H1 (cell line): ENCODE measurements around the gene C1orf87. TPM values are rescaled to one million over a fixed set of nuclear protein-coding genes. Genes with fewer than 3 reads are reported as not detected.

Experiments used
- CTCF ChIA-PET: fragments of 300-600 bp; sonication (Branson Sonifier 250); formaldehyde crosslinking; loops from one replicate; lab custom pipeline; 2021; ENCODE audit not compliant: partially characterized antibody; lab: Charles Lee
- POLR2A ChIA-PET: fragments of 300-600 bp; sonication (Branson Sonifier 250); formaldehyde crosslinking; loops from one replicate; lab custom pipeline; 2021; ENCODE audit warnings: inconsistent platforms; ENCODE audit not compliant: partially characterized antibody; lab: Charles Lee
- DNase-seq, 2 experiments: peaks; one replicate each; pipeline versions ENCODE4 v3.0.0 to v3.0.0-alpha.2; 2010 to 2022; ENCODE audit warnings: low spot score in 2 of 2, low read depth in 1 of 2, mixed read lengths in 1 of 2
- FAIRE-seq: peaks from 2 replicates; lab custom pipeline; 2011; peaks lifted over from hg19 to GRCh38; lab: Jason Lieb, UNC
- H2AFZ ChIP-seq: 2 replicates; pipeline ENCODE4 v1.8.1; 2012; ENCODE audit warnings: low read length, inconsistent platforms
- H2AK5ac ChIP-seq: 2 replicates; pipeline ENCODE4 v1.6.1; 2013; ENCODE audit warnings: low read depth, low read length
- H2BK120ac ChIP-seq: replicated peaks from 2 replicates; pipeline ENCODE3; 2013; ENCODE audit warnings: low read depth, low read length, inconsistent platforms
- H2BK12ac ChIP-seq: 2 replicates; pipeline ENCODE4 v1.6.1; 2013; ENCODE audit warnings: low read depth, low read length
- H2BK15ac ChIP-seq: 2 replicates; pipeline ENCODE4 v1.6.1; 2013; ENCODE audit warnings: low read length
- H2BK20ac ChIP-seq: 2 replicates; pipeline ENCODE4 v1.6.1; 2013; ENCODE audit warnings: low read length
- H2BK5ac ChIP-seq: 2 replicates; pipeline ENCODE4 v1.6.1; 2013; ENCODE audit warnings: low read depth, low read length
- H3K14ac ChIP-seq: 2 replicates; pipeline ENCODE4 v1.6.1; 2013; ENCODE audit warnings: inconsistent platforms; ENCODE audit not compliant: insufficient read length
- H3K18ac ChIP-seq: 2 replicates; pipeline ENCODE4 v1.6.1; 2013; ENCODE audit warnings: low read length; ENCODE audit errors: extremely low read depth
- H3K23ac ChIP-seq: 2 replicates; pipeline ENCODE4 v1.6.1; 2013; ENCODE audit warnings: inconsistent platforms; ENCODE audit not compliant: insufficient read length
- H3K23me2 ChIP-seq: 2 replicates; pipeline ENCODE4 v1.6.1; 2013; ENCODE audit warnings: low read depth, low read length
- H3K27ac ChIP-seq: 2 replicates; pipeline ENCODE4 v1.6.1; 2011; ENCODE audit warnings: low read depth, low read length, inconsistent platforms
- H3K27me3 ChIP-seq, 4 experiments: replicated peaks in 1 of 4; 1 replicate in 1 of 4; 2 replicates in 3 of 4; pipeline versions ENCODE4 v1.6.1 to v1.8.1; 2011 to 2013; ENCODE audit warnings: low read length in 3 of 4, mild to moderate bottlenecking in 3 of 4, inconsistent platforms in 2 of 4, mixed read lengths in 2 of 4, moderate library complexity in 1 of 4; ENCODE audit not compliant: control insufficient read depth in 3 of 4, insufficient read depth in 3 of 4; ENCODE audit errors: extremely low read depth in 1 of 4
- H3K36me3 ChIP-seq, 4 experiments: 2 replicates each; pipeline versions ENCODE4 v1.6.1 to v1.8.1; 2011 to 2013; ENCODE audit warnings: mild to moderate bottlenecking in 4 of 4, low read length in 3 of 4, moderate library complexity in 2 of 4, control low read depth in 1 of 4, inconsistent platforms in 1 of 4; ENCODE audit not compliant: insufficient read depth in 4 of 4, control insufficient read depth in 2 of 4
- H3K4ac ChIP-seq: replicated peaks from 2 replicates; pipeline ENCODE3; 2013; ENCODE audit warnings: low read length, low read depth, mixed read lengths, inconsistent platforms; ENCODE audit not compliant: insufficient read length
- H3K4me1 ChIP-seq, 4 experiments: replicated peaks in 1 of 4; 1 replicate in 1 of 4; 2 replicates in 3 of 4; pipeline versions ENCODE4 v1.6.1 to v1.8.1; 2011 to 2013; ENCODE audit warnings: low read length in 3 of 4, inconsistent platforms in 2 of 4, mixed read lengths in 1 of 4; ENCODE audit not compliant: insufficient read depth in 4 of 4, control insufficient read depth in 3 of 4
- H3K4me2 ChIP-seq, 2 experiments: 2 replicates each; pipeline versions ENCODE4 v1.6.1 to v1.8.1; 2011 to 2013; ENCODE audit warnings: low read depth in 2 of 2, low read length in 2 of 2, control low read depth in 1 of 2, inconsistent platforms in 1 of 2, mild to moderate bottlenecking in 1 of 2; ENCODE audit not compliant: insufficient read depth in 1 of 2
- H3K4me3 ChIP-seq, 4 experiments: fragments of 200-600, 300-600 bp in 1 of 4; sonication (generic), shearing (Covaris generic), sonication (Bioruptor Twin) in 1 of 4; 2 replicates each; pipeline versions ENCODE4 v1.5.1 to v1.8.1; 2011 to 2016; ENCODE audit warnings: low read length in 4 of 4, low read depth in 3 of 4, control low read depth in 2 of 4, inconsistent platforms in 2 of 4, mild to moderate bottlenecking in 2 of 4, mixed read lengths in 1 of 4, moderate library complexity in 1 of 4; ENCODE audit not compliant: insufficient read depth in 2 of 4; ENCODE audit errors: extremely low read depth in 1 of 4
- H3K56ac ChIP-seq: replicated peaks from 2 replicates; pipeline ENCODE3; 2013; ENCODE audit warnings: low read depth, mild to moderate bottlenecking, mixed read lengths, low read length, inconsistent platforms; ENCODE audit not compliant: insufficient read length
- H3K79me1 ChIP-seq: 2 replicates; pipeline ENCODE4 v1.6.1; 2013; ENCODE audit warnings: low read depth, low read length, control low read depth
- H3K79me2 ChIP-seq, 2 experiments: 2 replicates each; pipeline versions ENCODE4 v1.6.1 to v1.8.1; 2012 to 2013; ENCODE audit warnings: low read length in 2 of 2, mild to moderate bottlenecking in 2 of 2, inconsistent platforms in 1 of 2; ENCODE audit not compliant: insufficient read depth in 2 of 2, control insufficient read depth in 1 of 2
- H3K9ac ChIP-seq, 4 experiments: replicated peaks in 1 of 4; 1 replicate in 1 of 4; 2 replicates in 3 of 4; pipeline versions ENCODE4 v1.6.1 to v1.8.1; 2011 to 2013; ENCODE audit warnings: low read depth in 3 of 4, low read length in 3 of 4, control low read depth in 2 of 4, mild to moderate bottlenecking in 2 of 4, moderate library complexity in 2 of 4, inconsistent platforms in 1 of 4; ENCODE audit errors: extremely low read depth in 1 of 4
- H3K9me3 ChIP-seq, 2 experiments: 2 replicates each; pipeline versions ENCODE4 v1.6.1 to v1.8.1; 2012 to 2013; ENCODE audit warnings: mild to moderate bottlenecking in 2 of 2, moderate library complexity in 2 of 2, control low read depth in 1 of 2, inconsistent platforms in 1 of 2, low read depth in 1 of 2, low read length in 1 of 2, mixed read lengths in 1 of 2; ENCODE audit not compliant: insufficient read depth in 2 of 2
- H4K20me1 ChIP-seq, 2 experiments: replicated peaks in 1 of 2; 2 replicates each; pipeline versions ENCODE3 to v1.8.1; 2011 to 2013; ENCODE audit warnings: inconsistent platforms in 2 of 2, low read length in 2 of 2, mild to moderate bottlenecking in 1 of 2; ENCODE audit not compliant: insufficient read depth in 2 of 2, control insufficient read depth in 1 of 2
- H4K5ac ChIP-seq: 2 replicates; pipeline ENCODE4 v1.6.1; 2013; ENCODE audit warnings: low read length, low read depth, mixed read lengths, inconsistent platforms; ENCODE audit not compliant: insufficient read length
- H4K8ac ChIP-seq: 2 replicates; pipeline ENCODE4 v1.8.0; 2013; ENCODE audit warnings: mild to moderate bottlenecking, moderate library complexity, low read length, inconsistent platforms; ENCODE audit not compliant: insufficient read depth; ENCODE audit errors: extremely low read depth
- H4K91ac ChIP-seq: replicated peaks from 2 replicates; pipeline ENCODE3; 2013; ENCODE audit warnings: low read length, mixed read lengths, inconsistent platforms; ENCODE audit not compliant: insufficient read length
- BACH1 ChIP-seq: IDR thresholded peaks from 2 replicates; pipeline ENCODE4 v1.6.1; 2012; ENCODE audit warnings: low read length, improper control_type of control experiment
- CBX8 ChIP-seq: fragments of 300-800, 300-1000 bp; sonication (generic); IDR thresholded peaks from 2 replicates; pipeline ENCODE4 v1.7.1; 2016; ENCODE audit warnings: low read depth, low read length, borderline replicate concordance
- EGR1 ChIP-seq: IDR thresholded peaks from 2 replicates; pipeline ENCODE4 v1.6.1; 2011; ENCODE audit warnings: low read depth, low read length, borderline replicate concordance
- EZH2 ChIP-seq: fragments of 200-600 bp; sonication (generic); IDR thresholded peaks from 2 replicates; pipeline ENCODE4 v1.7.1; 2012; ENCODE audit warnings: low read depth, mild to moderate bottlenecking, moderate library complexity, low read length, inconsistent platforms; ENCODE audit not compliant: severe bottlenecking
- JUND ChIP-seq: IDR thresholded peaks from 2 replicates; pipeline ENCODE4 v1.6.1; 2011; ENCODE audit warnings: mild to moderate bottlenecking, improper control_type of control experiment, low read length
- KDM1A ChIP-seq: fragments of 200-600, 300-600 bp; sonication (generic); IDR thresholded peaks from 2 replicates; pipeline ENCODE4 v1.7.1; 2016; ENCODE audit warnings: mild to moderate bottlenecking, low read length, borderline replicate concordance
- NANOG ChIP-seq: IDR thresholded peaks from 2 replicates; pipeline ENCODE4 v1.6.1; 2011; ENCODE audit warnings: low read length, low read depth, mild to moderate bottlenecking, inconsistent platforms; ENCODE audit not compliant: insufficient read depth, poor library complexity, severe bottlenecking
- POLR2A ChIP-seq, 2 experiments: IDR thresholded peaks; 1 replicate in 1 of 2; 2 replicates in 1 of 2; pipeline ENCODE4 v1.6.1; 2011; ENCODE audit warnings: low read depth in 2 of 2, low read length in 2 of 2, mild to moderate bottlenecking in 2 of 2; ENCODE audit errors: control extremely low read depth in 1 of 2
- RFX5 ChIP-seq: IDR thresholded peaks from 2 replicates; pipeline ENCODE4 v1.6.1; 2011; ENCODE audit warnings: low read depth, low read length, improper control_type of control experiment, borderline replicate concordance
- RNF2 ChIP-seq: fragments of 200-900, 300-1000 bp; sonication (generic); IDR thresholded peaks from 2 replicates; pipeline ENCODE4 v1.7.1; 2016; ENCODE audit warnings: borderline replicate concordance, low read depth, mild to moderate bottlenecking, antibody characterized with exemption, low read length; ENCODE audit not compliant: poor library complexity, severe bottlenecking; ENCODE audit errors: missing control alignments
- SUZ12 ChIP-seq: fragments of 200-600 bp; sonication (generic); IDR thresholded peaks from 2 replicates; pipeline ENCODE4 v1.6.1; 2012; ENCODE audit warnings: mild to moderate bottlenecking, inconsistent platforms, low read length, moderate library complexity, mixed read lengths
- TAF7 ChIP-seq: optimal IDR thresholded peaks from 2 replicates; pipeline ENCODE3; 2011; ENCODE audit warnings: low read depth, mild to moderate bottlenecking, inconsistent platforms, low read length, moderate library complexity, borderline replicate concordance
- TCF12 ChIP-seq: IDR thresholded peaks from 2 replicates; pipeline ENCODE4 v1.6.1; 2011; ENCODE audit warnings: low read depth, mild to moderate bottlenecking, low read length
- WGBS, 2 experiments: shearing (Covaris generic) in 1 of 2; methylation state at CpG; one replicate each; pipeline versions ENCODE4 v1.1.6 to v1.1.7; 2013 to 2015; ENCODE audit warnings: low lambda C conversion rate in 2 of 2, mixed read lengths in 2 of 2, inconsistent platforms in 1 of 2, low coverage in 1 of 2, missing lambda C conversion rate in 1 of 2; ENCODE audit not compliant: insufficient replicate concordance in 2 of 2, insufficient coverage in 1 of 2, insufficient read length in 1 of 2; ENCODE audit errors: extremely low coverage in 1 of 2, missing lambda C conversion rate in 1 of 2; 5-methylcytosine and 5-hydroxymethylcytosine counted together
- polyA plus RNA-seq, 7 experiments: library from polyadenylated mRNA; depleted of rRNA in 3 of 7; stranded (reverse) in 5 of 7; unstranded in 2 of 7; fragments of >200 nt in 5 of 7; fragments of 200-250 nt in 2 of 7; gene quantifications; 1 replicate in 5 of 7; 2 replicates in 1 of 7; 4 replicates in 1 of 7; pipeline versions ENCODE4 v1.2.1 to v1.2.3, GENCODE V29; 2011 to 2013; ENCODE audit warnings: missing spikeins in 2 of 7, mixed read lengths in 2 of 7
- total RNA-seq: library from RNA; stranded (reverse); fragmentation: NEBNext Ultra II Directional; extraction: Animal tissue kit (Norgen Biotek cat#: 25700); gene quantifications from 2 replicates; pipeline ENCODE4 v1.2.1, GENCODE V29; 2021
- TF ChIP-seq, protein P1 (sequence below): IDR thresholded peaks from 2 replicates; pipeline ENCODE4 v1.6.1; 2012; ENCODE audit warnings: inconsistent platforms

The C1orf87 gene
- total and polyA plus RNA-seq, 2 of the 8 experiments (the other 6 are each of a cell fraction or from before 2014, with no cell fraction given) = 0.41 TPM; not detected in 1

DNA sequence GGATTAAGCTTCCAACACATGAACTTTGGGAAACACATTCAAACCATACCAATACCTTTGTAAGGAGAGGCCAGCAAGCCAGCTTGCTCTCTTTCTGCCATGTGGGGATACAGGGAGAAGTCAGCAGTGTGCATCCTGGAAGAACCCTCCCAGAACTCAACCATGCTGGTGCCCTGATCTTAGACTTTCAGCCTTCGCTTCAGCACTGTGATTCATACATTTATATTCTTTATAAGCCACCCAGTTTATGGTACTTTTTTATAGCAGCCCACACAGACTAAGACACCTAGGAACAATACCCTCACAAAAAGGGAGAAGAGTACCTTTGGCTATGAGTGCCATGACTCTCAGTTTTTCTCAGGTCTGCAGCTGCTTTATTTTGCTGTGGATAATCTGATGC lies 35.9 kb downstream of the C1orf87 start:
- Histone ChIP-seq H4K5ac (no peak overlapping the region), H3K36me3 (no peaks in the 10 kb centered on the region), H3K4me1 (peaks cover 0 to 3% (median 2%) of the 10 kb centered on the region in 4 experiments; a peak in 3 of 7 replicates), H3K23me2 (no peaks in the 10 kb centered on the region), H3K27me3 (peaks cover 0 to 1% (median 0%) of the 10 kb centered on the region in 4 experiments; a peak in 1 of 7 replicates), H3K4me2 (no peak overlapping the region), H2BK5ac (no peak overlapping the region), H4K91ac (no peak overlapping the region), H3K79me2 (no peaks in the 10 kb centered on the region), H3K14ac (no peak overlapping the region), H2BK120ac (no peak overlapping the region), H2AK5ac (no peak overlapping the region), H3K27ac (no peak overlapping the region), H2BK15ac (no peak overlapping the region), H3K9ac (no peak overlapping the region), H3K9me3 (no peaks in the 10 kb centered on the region), H3K79me1 (no peaks in the 10 kb centered on the region), H2BK12ac (no peak overlapping the region), H4K20me1 (no peaks in the 10 kb centered on the region), H3K4ac (no peak overlapping the region), H4K8ac (no peak overlapping the region), H3K56ac (no peak overlapping the region), H2AFZ (no peak overlapping the region), H3K4me3 (no peak overlapping the region), H3K18ac (no peak overlapping the region), H2BK20ac (no peak overlapping the region), H3K23ac (no peak overlapping the region)
- CTCF ChIA-PET = interaction anchor here (1.7 kb wide), 1 partner anchor 11 kb away, joined by 6 read pairs; no protein-coding TSS in a partner anchor
- FAIRE-seq = no peak
- POLR2A ChIA-PET = no interaction called here
- WGBS, 2 experiments = 100% methylated on average over 1 of the region's 1 CpG; no CpG with 5 or more reads in 1 of the 2 experiments
- no peak for DNase-seq
- TF ChIP-seq BACH1 = no peak
- TF ChIP-seq POLR2A (IDR thresholded peaks at IDR 0.05; ENCODE audit: control extremely low read depth in 1 of 2, low read depth in 2 of 2, low read length in 2 of 2) = no peak
- TF ChIP-seq TCF12 = no peak
- TF ChIP-seq RNF2 = no peak
- no peak for TF ChIP-seq RFX5
- no peak for TF ChIP-seq KDM1A
- no peak for TF ChIP-seq CBX8
- TF ChIP-seq, protein P1, sequence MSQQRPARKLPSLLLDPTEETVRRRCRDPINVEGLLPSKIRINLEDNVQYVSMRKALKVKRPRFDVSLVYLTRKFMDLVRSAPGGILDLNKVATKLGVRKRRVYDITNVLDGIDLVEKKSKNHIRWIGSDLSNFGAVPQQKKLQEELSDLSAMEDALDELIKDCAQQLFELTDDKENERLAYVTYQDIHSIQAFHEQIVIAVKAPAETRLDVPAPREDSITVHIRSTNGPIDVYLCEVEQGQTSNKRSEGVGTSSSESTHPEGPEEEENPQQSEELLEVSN = no peak
- no peak for TF ChIP-seq NANOG
- no peak for TF ChIP-seq EGR1
- TF ChIP-seq JUND = no peak
- TF ChIP-seq EZH2 = no peak
- TF ChIP-seq TAF7 = no peak
- TF ChIP-seq SUZ12 = no peak
